ENCODE data around the gene DTNBP1.

The DTNBP1 gene

DNA sequence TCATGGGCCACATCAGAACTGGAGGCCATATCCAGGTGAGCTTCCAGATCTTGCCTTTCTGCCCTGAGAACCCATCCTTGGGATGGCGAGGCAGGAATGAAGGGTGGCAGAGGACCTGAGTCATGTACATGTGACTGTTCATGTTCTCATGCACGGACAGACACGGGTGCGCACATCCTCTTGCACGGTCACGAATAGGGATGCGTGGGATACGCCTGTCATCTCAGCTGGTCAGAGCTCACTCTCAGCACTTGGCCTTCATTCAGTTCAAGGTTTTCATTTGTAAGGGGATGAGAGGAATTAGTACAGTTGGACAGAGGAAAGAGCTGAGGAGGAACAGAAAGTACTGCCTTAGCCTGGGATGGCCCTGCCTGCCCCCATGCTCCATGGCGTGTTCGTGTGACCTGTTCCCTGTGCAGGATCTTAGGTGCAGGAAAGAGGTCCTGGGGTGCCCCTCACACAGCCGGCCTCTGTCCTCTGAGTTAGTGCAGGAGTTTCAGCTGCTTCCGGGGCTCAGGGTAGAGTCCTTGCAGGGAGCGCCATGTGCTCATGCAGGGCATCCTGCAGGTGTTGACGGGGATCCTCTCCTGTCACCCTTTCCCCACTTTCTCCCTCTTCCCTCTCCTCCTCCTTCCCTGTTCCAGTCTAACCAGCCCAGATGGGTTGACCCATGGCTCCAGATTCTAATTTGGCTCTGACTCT is 173.4 kb downstream of the DTNBP1 start:
- TF ChIP-seq CTCF (IDR thresholded peaks at IDR 0.05; ENCODE audit: low read length) (no peak), EZH2 (optimal IDR thresholded peaks at IDR 0.05; ENCODE audit: low read depth, low read length) (no peak), EZH2phosphoT487 (IDR thresholded peaks at IDR 0.05; ENCODE audit: low read length) (no peak)
- Histone ChIP-seq H3F3A (ENCODE audit: insufficient read depth, low read length) (no peaks in the 10 kb centered on the region), H3K9ac (ENCODE audit: low read length) (no peak overlapping the region)

GRCh38 chr6:15487262-15487661 is 175.6 kb downstream of the DTNBP1 start:
- Histone ChIP-seq H3K9ac (ENCODE audit: low read length) (no peak overlapping the region), H4K20me1 (ENCODE audit: insufficient read depth, low read length) (no peaks in the 10 kb centered on the region), H3K9me2 (replicated peaks; ENCODE audit: insufficient read depth, low read length) (no peaks in the 10 kb centered on the region), H3K4me1 (ENCODE audit: low read length) (peaks cover 6% of the 10 kb centered on the region), H2AFZ (ENCODE audit: low read length) (no peak overlapping the region), H3K9me3 (replicated peaks; ENCODE audit: insufficient read depth, low read length) (no peaks in the 10 kb centered on the region), H3K4me2 (ENCODE audit: low read depth, low read length) (no peak overlapping the region), H3K79me2 (ENCODE audit: low read length) (peaks cover 24% of the 10 kb centered on the region), H3K4me3 (ENCODE audit: low read length) (no peak overlapping the region), H3K36me3 (replicated peaks; ENCODE audit: insufficient read depth, low read length) (no peaks in the 10 kb centered on the region), H3F3A (ENCODE audit: insufficient read depth, low read length) (peaks cover 1% of the 10 kb centered on the region; the same call in 1 of the 2 replicates), H3K27me3 (replicated peaks; ENCODE audit: insufficient read depth, low read length) (no peaks in the 10 kb centered on the region), H3K27ac (ENCODE audit: low read length) (no peak overlapping the region)
- no peak for TF ChIP-seq EZH2 (optimal IDR thresholded peaks at IDR 0.05; ENCODE audit: low read depth, low read length)
- no peak for TF ChIP-seq CTCF (IDR thresholded peaks at IDR 0.05; ENCODE audit: low read length)
- no peak for TF ChIP-seq EZH2phosphoT487 (IDR thresholded peaks at IDR 0.05; ENCODE audit: low read length)
- no peak for DNase-seq

More for the DNA sequence above, 173.4 kb downstream of the DTNBP1 start:
- H3K4me3 ChIP-seq (ENCODE audit: low read length), result no peak overlapping the region
- H3K27me3 ChIP-seq (replicated peaks; ENCODE audit: insufficient read depth, low read length), result no peaks in the 10 kb centered on the region
- no peak for DNase-seq
- no peaks in the 10 kb centered on the region for H3K9me3 ChIP-seq (replicated peaks; ENCODE audit: insufficient read depth, low read length)
- no peak overlapping the region for H3K27ac ChIP-seq (ENCODE audit: low read length)
- no peaks in the 10 kb centered on the region for H3K36me3 ChIP-seq (replicated peaks; ENCODE audit: insufficient read depth, low read length)
- no peaks in the 10 kb centered on the region for H3K9me2 ChIP-seq (replicated peaks; ENCODE audit: insufficient read depth, low read length)
- H2AFZ ChIP-seq (ENCODE audit: low read length), result no peak overlapping the region
- peaks cover 5% of the 10 kb centered on the region for H3K79me2 ChIP-seq (ENCODE audit: low read length)
- H4K20me1 ChIP-seq (ENCODE audit: insufficient read depth, low read length), result no peaks in the 10 kb centered on the region
- H3K4me1 ChIP-seq (ENCODE audit: low read length), result no peaks in the 10 kb centered on the region
- no peak overlapping the region for H3K4me2 ChIP-seq (ENCODE audit: low read depth, low read length)

- Histone ChIP-seq H3F3A (ENCODE audit: insufficient read depth, low read length) (peaks cover 8% of the 10 kb centered on the region), H4K20me1 (ENCODE audit: insufficient read depth, low read length) (no peaks in the 10 kb centered on the region), H3K36me3 (replicated peaks; ENCODE audit: insufficient read depth, low read length) (no peaks in the 10 kb centered on the region), H3K79me2 (ENCODE audit: low read length) (peaks cover 24% of the 10 kb centered on the region), H3K4me2 (ENCODE audit: low read depth, low read length) (no peak overlapping the region), H3K9me3 (replicated peaks; ENCODE audit: insufficient read depth, low read length) (no peaks in the 10 kb centered on the region), H2AFZ (ENCODE audit: low read length) (no peak overlapping the region), H3K4me1 (ENCODE audit: low read length) (peaks cover 16% of the 10 kb centered on the region), H3K27me3 (replicated peaks; ENCODE audit: insufficient read depth, low read length) (no peaks in the 10 kb centered on the region), H3K9me2 (replicated peaks; ENCODE audit: insufficient read depth, low read length) (no peaks in the 10 kb centered on the region), H3K27ac (ENCODE audit: low read length) (no peak overlapping the region), H3K9ac (ENCODE audit: low read length) (no peak overlapping the region), H3K4me3 (ENCODE audit: low read length) (no peak overlapping the region)
- DNase-seq, result no peak
- TF ChIP-seq EZH2phosphoT487 (IDR thresholded peaks at IDR 0.05; ENCODE audit: low read length) (no peak), CTCF (IDR thresholded peaks at IDR 0.05; ENCODE audit: low read length) (no peak), EZH2 (optimal IDR thresholded peaks at IDR 0.05; ENCODE audit: low read depth, low read length) (no peak)
Measured at GRCh38 chr6:15485936-15486335, 176.9 kb downstream of the DTNBP1 start.
